ENCODE data around the gene L3MBTL1.
"Not testable (repeated sequence)": the region's sequence is repeated elsewhere in the genome, so short reads cannot be mapped to it uniquely, and the experiment has no call there.

Gene L3MBTL1

DNA sequence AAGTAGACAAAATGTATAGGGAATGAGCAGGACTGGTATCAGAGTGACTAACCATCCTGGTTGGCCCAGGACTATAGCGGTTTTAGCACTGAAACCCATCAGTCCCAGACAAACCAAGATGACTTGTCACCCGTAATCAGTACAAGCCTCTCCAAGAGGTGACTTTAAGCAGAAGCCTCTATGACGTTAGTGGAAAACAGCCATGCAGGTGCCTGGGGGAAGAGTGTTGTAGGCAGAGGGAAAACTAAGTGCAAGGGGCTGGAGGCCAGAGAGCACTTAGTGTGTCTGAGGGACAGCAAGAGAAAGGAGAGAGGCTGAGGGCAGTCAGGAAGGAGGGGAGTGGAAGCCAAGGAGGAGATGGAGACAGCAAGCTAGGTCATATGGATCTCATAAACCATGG is 53.5 kb downstream of the L3MBTL1 start:
- no peak for DNase-seq

DNA sequence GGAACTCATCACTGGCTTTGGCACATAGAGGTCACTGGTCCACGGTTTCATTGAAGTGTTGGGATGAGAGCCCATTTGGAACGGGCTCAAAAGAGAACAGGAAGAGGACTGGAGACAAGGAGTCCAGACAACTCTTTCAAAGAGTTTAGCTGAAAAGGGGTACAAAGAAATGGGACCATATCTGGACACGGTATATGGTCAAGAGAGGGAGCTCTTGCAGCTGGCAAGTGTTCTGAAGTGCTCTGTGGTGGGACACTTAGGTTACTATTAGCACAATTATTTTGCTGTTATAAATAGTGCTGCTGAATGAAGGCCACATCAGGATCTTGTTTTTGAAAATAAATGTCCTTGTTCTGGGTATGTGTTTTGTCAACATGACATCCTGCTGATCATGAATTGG is 55.9 kb downstream of the L3MBTL1 start:
- no peak for DNase-seq

DNA sequence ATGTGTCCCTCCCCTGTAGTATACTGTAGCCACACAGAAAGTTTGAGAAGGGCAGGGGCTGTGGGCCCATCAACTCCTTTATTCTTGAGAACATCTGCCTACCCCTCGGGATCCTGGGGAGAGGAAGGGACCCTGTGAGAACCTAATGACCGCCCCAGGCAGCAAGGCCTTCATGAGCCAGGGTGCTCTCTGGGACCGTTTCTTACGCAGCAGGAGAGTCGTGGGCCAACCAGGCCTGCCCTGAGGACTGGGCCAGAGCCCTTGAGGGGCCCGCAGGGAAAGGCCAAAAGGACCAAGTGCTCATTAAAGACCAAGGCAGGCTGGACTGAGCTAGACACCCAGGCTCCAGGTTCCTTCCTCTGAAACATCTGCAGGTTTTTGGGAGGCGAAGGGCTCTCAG is 56.5 kb downstream of the L3MBTL1 start:
- no peak for DNase-seq

DNA sequence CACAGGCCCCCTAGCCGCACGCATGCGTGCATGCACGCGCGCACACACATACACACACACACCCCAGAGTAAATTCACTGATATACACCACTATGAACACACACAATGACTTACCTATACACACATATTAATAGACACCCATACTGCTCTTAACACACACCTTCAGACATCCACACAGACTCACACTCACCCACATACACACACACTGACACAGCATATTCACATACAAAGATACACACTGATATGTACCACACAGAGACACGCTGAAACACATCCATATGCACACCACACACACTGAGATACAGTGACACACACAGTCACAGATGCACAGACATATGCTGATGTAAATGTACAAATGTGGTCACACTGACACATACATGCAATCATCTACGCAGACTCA is 57.0 kb downstream of the L3MBTL1 start:
- DNase-seq, result no peak

DNA sequence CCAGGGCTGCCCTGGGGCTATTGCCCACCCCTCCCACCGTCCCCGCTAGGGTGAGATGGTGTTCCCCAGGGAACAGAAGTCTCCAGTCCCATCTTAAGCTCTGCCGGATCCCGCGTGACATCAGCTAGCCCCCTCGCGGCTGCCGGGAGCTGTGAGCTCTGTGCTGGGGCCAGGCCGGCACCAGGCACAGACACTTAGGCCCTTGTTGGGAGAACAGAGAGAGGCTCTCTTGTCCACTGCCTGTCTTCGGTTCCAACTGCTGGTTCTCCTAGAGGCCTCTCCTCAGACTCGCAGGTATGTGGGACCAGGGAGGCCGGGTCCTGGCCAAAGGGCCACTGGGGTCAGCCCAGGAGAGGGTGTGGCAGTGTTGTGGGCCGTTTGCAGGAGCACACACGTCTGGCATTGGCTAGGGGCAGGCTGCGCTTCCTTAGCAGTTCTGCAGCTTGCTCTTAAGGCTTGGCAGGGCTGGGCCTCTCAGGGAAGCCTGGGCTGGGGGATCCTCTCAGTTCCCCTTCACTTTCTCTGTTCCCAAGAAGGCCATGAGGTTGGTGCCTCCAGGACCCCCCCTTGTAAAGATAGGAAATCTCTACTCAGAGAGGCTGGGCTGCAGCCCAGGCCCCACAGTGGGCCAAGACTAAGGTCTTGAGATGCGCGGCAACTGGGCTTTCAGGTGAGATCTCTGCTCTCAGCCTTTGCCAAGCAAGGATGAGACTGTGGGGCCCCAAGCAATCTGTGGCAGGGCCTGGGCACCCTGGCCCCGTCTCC is 57.7 kb downstream of the L3MBTL1 start:
- no peak for DNase-seq

DNA sequence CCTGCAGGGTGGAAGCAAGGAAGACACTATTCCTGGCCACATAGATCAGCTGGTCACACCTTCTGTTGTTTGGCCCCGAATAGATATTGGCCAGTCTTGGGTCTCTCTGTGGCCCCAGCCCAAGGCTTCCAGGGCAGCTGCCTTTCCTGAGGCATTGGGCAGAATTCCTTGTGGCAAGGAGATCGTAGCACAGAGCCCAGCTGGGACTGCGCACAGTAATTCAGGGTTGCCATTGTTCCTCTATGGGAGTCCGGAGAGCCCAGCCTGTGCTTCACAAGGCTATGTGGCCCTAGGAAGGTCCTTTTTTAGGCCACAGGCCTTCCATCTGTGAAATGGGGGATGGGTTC is 58.2 kb downstream of the L3MBTL1 start:
- DNase-seq, result no peak

DNA sequence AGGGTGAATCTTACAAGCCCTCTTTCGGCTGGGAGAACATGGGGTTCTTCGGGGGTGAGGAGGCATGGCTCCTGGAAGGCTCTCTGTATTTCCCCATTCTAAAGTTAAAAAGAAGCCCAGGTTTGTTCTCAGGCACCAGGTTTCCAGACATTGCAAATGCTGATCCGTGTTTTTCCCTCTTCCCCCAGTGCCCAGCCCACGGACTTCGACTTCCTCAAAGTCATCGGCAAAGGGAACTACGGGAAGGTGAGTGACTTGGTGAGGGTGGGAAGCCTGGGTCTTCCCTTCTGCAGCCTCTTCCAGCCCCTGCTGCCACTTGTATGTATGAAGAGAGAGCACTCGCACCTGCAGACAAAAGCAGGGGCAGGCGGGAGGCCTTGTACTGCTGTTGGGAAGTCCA is 60.0 kb downstream of the L3MBTL1 start:
- no peak for DNase-seq

DNA sequence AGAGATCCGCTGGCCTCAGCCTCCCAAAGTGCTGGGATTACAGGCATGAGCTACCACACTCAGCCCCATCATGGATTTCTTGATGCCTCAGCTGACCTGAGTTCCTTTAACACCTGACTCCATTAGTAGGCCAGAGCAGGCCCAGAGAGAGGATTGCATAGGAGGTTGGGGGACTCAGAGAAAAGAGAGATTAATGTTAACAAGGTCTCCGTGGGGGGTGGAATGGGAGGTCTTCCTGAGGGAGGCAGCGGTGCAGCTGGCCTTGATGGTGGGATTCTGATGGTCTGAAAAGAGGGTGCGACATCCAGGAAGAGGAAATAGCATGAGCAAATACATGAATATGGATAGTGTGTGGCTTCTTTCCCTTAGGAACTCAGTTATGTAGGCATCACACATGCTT is 61.2 kb downstream of the L3MBTL1 start:
- DNase-seq, result no peak

DNA sequence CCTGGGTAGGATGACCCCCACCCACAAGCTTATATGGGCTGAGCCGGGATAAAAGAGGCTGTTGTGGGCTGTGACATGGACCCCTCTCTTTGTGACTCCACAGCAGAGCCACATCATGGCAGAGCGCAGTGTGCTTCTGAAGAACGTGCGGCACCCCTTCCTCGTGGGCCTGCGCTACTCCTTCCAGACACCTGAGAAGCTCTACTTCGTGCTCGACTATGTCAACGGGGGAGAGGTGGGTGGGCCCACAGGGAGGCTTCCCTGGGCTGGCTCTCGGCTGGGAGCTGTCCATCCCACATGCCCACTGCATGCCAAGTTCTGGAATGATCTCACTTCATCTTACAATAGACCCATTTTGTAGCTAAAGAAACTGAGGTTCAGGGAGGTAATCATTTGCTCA is 61.8 kb downstream of the L3MBTL1 start:
- DNase-seq, result no peak

DNA sequence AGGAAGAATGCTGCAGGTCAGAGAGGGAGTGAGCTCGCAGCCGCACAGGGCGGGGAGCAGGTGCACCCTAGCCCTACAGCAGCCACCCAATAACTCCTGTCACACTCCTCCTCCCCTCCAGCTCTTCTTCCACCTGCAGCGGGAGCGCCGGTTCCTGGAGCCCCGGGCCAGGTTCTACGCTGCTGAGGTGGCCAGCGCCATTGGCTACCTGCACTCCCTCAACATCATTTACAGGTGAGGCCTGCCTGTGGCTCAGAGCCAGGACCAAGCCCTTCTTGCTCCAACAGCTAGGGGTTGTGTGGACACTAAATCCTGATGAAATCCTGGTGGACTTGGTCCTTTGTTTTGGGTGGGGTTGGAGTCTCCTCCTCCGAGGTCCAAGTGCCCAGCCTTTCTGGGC is 63.0 kb downstream of the L3MBTL1 start:
- DNase-seq, result no peak

DNA sequence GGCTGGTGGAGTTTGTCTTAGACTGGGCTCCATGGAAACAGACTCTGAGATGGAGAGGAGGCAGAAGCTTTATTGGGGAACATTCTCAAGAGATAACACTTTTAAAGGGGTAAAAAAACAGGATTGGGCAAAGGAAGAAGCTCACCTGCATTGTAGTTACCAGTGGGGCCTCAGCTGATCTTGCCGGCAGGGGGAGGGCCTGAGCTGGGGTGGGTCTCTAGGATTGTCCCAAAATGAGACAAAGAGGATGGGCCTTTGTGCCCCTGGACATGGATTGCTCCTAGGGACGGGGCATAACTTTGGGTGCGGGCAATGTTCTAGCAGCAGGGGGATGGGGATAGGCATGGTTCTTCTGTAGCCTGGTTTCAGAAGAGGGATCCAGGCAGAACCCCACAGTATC is 63.8 kb downstream of the L3MBTL1 start:
- no peak for DNase-seq

DNA sequence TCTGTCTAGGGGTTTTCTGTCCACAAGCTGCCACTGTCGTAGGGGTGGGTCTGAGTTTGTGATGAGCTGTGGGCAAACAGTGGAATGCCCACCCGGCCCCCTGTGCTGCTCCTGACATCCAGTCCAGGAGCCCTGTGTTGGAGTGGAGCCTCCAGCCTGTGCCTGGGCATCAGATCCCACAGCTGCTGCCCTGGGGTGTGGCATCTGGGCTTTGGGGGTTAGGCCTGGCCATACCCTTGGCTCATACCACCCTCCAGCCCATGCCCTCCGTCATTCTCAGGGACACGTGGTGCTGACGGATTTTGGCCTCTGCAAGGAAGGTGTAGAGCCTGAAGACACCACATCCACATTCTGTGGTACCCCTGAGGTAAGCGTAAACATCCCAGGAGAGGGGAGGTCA is 64.3 kb downstream of the L3MBTL1 start:
- no peak for DNase-seq

DNA sequence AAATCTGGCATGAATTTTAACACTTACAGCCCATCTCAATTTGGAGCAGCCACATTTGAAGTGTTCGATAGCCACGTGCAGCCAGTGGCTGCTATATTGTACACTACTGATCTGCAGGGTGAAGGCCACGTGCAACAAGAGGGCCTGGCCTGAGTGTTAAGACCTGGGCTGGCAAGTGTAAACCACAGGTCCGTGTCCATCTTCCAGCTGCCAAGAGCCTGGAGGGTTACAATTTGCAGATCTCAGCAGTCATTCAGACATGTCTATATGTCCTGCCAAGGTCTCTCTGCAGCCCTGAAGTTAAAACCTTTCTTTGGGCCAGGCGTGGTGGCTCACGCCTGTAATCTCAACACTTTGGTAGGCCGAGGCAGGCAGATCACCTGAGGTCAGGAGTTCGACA is 65.4 kb downstream of the L3MBTL1 start:
- no peak for DNase-seq

DNA sequence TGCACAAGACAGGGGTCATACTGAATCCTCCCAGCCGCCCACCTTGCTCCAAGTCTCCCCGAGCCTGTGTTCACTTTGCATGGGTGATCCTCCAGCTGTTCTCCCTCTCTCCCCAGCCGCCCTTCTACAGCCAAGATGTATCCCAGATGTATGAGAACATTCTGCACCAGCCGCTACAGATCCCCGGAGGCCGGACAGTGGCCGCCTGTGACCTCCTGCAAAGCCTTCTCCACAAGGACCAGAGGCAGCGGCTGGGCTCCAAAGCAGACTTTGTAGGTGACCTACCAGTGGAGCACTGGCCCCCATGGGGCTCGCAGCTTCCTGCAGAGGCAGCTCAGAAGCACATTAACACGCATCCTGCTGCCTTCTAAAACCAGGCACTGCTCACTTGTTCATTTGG is 68.6 kb downstream of the L3MBTL1 start:
- DNase-seq, result no peak

DNA sequence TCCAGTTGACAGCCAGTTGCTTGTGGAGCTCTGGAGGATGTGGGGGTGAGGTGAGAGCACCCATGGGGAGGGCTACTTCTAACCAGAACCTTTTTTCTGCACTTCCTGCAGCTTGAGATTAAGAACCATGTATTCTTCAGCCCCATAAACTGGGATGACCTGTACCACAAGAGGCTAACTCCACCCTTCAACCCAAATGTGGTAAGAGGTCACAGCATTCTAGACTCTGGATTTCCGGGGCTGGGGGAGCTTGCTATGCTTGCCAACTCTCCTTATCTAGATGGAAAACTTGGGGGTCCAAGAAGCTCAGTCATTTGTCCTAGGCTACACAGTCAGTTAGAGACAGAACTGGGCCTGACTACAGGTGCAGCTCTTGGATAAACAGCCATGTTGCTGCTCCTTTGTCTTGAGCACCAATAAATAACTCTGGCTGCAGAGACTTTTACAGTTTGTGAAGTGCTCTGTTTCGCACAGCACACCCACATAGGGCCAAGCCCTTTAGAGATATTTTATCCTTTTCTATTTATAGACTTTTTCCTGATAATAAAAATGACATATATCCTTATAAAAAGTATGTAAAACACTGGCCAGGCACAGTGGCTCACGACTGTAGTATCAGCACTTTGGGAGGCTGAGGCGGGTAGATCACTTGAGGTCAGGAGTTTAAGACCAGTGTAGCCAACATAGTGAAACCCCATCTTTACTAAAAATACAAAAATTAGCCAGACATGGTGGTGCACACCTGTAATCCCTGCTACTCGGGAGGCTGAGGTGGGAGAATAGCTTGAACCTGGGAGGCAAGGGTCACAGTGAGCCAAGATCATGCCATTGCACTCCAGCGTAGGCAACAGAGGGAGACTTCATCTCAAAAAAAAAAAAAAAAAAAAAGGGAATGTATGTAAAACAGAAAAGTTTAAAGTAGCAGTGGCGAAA is 72.6 kb downstream of the L3MBTL1 start:
- no peak for DNase-seq

DNA sequence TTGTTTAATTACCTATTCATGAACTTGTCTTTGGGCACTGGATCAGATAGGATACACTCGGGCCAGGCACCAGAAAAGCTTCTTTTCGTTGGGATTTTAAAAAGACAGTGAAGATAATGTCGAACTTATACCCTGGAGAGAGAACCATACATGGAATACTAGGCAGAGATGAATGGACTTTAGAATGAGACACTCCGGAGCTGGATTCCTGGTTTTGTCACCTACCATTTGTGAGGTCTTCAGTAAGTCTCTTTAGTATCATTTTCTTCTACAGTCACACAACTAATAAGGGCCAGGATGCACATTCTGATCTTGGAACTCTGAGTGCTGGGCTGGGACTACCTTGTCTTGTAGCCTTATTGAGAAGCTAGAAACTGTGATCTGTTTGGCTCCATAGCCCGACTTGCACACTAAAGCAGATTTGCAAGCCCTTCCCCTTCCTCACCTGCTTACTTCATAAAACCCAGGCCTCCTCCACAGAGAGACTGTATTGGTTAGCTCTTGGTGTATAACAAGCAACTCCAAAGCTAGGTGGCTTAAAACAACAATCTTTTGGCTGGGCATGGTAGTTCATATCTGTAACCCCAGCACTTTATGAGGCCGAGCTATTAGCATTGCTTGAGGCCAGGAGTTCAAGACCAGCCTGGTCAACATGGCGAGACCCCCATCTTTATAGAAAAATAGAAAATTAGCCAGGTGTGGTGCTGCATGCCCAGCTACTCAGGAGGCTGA is 75.8 kb downstream of the L3MBTL1 start:
- no peak for DNase-seq

DNA sequence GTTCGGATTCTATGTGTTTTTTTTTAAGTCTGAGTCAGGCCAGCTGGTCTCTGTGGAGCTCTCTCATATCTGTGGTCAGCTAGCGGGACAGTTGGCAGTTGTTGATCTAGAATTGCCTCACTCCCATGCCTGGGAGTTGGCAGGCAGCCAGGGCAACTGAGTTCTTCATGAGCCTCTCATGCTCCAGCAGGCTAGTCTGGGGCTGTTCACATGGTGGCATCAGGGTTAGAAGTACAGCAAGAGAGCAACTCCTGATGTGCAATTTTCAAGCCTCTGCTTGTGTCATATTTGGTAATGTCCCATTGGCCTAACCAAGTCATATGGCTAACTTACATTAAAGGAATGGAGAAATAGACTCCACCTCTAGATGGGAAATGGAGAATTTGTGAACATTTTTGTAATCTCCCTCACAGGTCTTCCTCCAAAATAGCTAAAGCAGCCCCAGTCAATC is 76.5 kb downstream of the L3MBTL1 start:
- DNase-seq, result no peak

DNA sequence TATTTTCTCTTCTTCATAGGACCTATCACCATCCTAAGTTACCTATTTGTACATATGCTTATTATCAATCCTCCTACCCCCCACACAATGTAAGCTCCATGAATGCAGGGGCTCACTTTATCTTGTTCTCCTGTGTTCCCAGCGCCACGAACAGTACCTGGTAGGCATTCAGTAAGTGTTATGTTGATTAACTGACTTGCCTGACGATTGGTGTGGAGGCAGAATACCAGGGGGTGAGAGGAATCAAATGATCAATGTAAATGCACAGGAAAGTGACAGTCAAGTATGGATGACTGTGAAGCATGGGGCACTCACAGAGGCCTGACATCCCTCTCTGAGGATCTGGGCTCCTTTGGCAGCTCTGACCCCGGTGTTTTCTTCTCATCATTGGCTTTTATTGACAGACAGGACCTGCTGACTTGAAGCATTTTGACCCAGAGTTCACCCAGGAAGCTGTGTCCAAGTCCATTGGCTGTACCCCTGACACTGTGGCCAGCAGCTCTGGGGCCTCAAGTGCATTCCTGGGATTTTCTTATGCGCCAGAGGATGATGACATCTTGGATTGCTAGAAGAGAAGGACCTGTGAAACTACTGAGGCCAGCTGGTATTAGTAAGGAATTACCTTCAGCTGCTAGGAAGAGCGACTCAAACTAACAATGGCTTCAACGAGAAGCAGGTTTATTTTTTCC is 77.1 kb downstream of the L3MBTL1 start:
- DNase-seq, result no peak

DNA sequence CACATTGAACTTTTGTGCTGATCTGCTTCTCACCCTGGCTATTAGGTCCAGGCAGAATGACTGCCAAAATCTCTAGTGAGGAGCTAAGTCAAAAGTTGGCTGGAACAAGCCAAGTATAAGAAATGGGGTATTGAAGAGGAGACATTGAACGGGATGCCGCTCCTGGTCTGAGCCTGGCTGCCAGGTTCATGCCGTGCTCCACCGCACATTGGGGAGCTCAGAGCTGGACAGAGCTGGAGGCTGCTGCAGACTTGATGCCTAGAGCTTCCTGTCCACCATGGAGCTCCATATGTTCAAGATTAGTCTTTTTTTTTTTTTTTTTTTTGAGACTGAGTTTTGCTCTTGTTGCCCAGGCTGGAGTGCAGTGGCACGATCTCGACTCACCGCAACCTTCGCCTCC is 79.1 kb downstream of the L3MBTL1 start:
- no peak for DNase-seq

DNA sequence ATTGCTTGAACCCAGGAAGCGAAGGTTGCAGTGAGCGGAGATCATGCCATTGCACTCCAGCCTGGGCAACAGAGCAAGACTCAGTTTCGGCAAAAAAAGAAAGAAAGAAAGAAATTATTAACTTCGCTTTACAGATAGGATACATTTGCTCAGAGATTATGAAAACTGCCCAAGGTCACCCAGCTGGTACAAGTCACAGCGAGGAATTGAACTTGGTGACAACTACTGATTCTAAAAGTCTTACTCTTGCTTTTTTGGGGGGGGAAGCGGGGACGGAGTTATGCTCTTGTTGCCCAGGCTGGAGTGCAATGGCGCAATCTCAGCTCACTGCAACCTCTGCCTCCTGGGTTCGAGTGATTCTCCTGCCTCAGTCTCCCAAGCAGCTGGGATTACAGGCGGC is 81.0 kb downstream of the L3MBTL1 start:
- DNase-seq, result not testable (repeated sequence)

DNA sequence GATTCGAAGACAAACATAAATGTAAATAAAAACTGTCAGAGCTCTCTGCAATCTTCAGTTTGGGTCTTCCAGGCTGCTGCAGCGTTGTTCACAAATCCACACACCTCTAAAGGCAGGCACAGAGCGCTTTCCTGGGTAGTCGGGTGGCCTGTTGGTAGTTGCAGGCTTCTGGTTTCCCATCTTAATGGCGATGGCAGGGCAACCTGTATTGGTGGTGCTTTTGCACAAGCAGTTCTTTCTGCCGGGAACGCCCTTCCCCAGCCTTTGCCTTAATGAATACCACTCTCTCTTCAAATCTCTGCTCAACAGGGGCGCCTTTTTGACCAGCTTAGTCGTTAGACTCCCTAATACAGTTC is 82.5 kb downstream of the L3MBTL1 start:
- DNase-seq, result peak; percentile 58

DNA sequence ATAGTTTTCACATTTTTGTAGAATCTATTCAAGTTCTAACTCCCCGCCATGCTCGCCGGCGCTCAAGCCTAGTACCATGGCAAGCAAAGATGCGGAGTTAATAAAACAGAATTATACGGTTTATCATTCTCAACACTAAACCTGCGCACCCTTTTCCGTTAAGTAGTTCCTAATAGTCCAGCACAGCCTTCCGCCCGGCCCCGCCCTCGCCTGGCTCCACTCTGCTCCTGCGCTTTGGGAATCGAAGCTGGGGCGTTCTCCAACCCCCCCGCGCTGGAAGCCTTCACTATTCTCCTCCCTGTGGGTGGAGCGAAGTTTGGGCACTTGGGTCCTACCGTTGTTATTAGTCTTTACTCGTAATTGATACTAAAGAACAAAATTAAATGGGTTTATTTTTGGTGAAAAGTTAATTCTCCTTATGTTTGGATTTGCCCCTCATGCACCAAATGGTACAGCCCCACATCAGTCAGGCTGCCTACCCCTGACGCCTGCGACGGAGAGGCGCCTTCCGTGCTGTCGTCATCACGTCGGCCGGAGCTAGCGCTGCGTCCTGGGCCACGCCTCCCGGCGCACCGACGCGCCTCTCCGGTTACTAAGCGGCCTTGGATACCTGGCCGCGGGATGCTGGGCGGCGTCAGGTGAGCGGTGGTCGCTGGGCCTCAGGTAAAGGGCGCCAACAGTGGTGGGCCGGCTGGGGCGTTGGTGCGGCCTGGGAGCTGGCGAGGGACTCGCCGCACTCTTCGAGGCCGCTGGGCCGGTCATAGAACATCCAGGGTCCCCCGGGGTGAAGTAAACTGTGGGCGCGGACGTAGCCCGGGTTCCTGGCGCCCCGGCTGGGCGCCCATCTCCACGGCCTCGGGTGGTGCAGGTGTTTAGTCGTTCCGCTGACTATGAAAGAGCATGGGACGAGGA is 83.2 kb downstream of the L3MBTL1 start, which contains the start of gene IFT52:
TSS of gene IFT52 (plus strand) at position 546 of the 912 bp plus-strand sequence. CDS start 3,762 bp downstream, outside the sequence.
- peak; percentile 90 for DNase-seq
